ENCODE results near the gene MNAT1. TPM values are rescaled to one million over a fixed set of nuclear protein-coding genes. Genes with fewer than 3 reads are reported as not detected.
A peak's percentile ranks its signal among the peaks of the same experiment; 100 is the strongest.
"Not testable (repeated sequence)": the region's sequence is repeated elsewhere in the genome, so short reads cannot be mapped to it uniquely, and the experiment has no call there.

MNAT1 gene
- total RNA-seq, 1 donor from 2014 or later: 29.5 TPM

DNA sequence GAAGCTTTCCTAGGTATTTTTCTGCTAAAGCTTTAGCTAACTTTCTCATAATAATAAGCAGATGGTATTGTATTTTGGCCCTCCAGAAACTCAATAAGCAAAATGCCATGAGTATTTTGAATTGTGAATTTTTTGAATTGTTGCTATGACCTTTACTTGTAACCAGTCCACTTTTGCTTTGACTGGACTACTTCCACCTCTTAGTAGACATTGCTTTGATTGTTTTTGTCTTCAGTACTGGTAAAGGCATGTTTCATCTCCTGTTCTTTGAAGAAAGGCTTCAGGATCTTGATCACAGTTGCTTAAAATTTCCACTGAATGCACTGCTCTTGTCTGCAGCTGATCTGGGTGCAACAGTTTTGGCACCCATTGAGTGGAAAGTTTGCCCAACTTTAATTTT lies 144.0 kb downstream of the MNAT1 start:
- DNase-seq (ENCODE audit: low read depth in 2 of 2): no peak

DNA sequence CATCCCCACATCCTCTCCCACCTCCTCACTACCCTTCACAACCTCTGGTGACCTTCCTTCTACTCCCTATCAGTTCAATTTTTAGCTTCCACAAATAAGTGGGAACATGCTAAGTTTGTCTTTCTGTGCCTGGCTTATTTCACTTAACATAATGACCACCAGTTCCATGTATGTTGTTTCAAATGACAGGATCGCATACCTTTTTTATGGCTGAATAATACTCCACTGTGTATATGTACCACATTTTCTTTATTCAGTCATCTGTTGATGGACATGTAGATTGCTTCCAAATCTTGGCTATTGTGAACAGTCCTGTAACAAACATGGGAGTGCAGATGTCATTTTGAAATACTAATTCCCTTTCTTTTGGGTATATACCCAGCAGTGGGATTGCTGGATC lies 147.7 kb downstream of the MNAT1 start:
- DNase-seq (ENCODE audit: low read depth in 2 of 2): no peak

DNA sequence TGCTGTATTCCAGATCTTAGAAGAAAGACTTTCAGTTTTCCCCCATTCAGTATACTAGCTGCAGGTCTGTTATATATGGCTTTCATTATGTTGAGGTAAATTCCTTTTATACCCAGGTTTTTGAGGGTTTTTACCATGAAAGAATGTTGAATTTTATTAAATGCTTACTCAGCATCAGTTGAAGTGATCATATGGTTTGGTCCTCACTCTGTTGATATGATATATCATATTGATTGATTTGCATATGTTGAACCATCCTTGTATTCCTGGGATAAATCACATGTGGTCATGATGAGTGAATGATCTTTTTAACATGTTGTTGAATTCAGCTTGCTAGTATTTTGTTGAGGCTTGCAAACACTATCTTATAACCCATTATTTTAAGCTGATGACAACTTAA lies 149.6 kb downstream of the MNAT1 start:
- no peak for DNase-seq (ENCODE audit: low read depth in 2 of 2)

DNA sequence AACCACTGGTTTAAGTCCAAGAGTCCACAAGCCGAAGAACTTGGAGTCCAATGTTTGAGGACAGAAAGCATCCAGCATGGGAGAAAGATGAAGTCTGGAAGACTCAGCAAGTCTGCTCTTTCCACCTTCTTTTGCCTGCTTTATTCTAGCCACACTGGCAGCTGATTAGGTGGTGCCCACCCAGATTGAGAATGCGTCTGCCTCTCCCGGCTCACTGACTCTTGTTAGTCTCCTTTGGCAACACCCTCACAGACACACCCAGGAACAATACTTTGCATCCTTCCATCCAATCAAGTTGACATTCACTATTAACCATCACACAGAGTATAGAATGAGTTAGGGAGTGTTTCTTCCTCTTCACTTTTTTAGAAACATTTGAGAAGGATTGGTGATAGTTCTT lies 156.1 kb downstream of the MNAT1 start:
- not testable (repeated sequence) for DNase-seq (ENCODE audit: low read depth in 2 of 2)

DNA sequence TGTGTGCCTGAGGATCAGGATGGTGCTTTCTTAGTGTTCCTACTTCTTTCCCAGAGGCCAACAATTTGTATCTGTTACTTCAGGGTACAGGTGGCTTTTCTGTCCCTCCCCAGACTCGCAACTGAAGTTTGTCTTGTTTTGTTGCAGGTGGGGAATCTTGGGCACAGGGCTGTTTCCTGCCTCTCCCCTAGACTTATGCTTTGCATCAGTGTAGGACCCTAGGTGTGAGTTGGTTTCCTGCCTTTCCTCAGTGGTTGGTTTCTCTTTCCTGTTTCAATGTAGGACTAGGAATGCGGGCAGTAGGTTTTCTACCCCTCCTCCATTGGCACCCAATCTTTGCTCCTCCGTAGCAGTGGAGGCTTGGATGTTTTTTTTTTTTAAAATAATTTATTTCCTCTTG lies 159.3 kb downstream of the MNAT1 start:
- DNase-seq (ENCODE audit: low read depth in 2 of 2): no peak

DNA sequence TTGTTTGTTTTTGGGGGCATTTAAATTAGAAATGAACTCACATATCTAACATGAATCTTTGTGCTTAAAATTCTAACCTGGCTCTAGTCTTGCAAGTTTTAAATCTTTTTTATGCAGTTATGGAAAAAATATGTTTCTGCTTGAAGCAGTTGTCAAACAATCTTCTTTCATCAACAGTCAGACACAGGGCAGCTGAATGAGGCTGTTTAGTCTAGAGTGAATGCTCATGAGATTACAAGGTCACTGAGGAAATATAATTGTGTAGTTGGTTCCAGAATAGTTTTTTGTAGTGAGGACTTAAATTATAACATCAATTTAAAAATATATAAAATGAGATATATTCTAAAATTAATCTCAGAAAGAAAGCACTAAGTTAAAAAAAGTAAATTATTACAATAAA lies 169.8 kb downstream of the MNAT1 start:
- DNase-seq (ENCODE audit: low read depth in 2 of 2): no peak

DNA sequence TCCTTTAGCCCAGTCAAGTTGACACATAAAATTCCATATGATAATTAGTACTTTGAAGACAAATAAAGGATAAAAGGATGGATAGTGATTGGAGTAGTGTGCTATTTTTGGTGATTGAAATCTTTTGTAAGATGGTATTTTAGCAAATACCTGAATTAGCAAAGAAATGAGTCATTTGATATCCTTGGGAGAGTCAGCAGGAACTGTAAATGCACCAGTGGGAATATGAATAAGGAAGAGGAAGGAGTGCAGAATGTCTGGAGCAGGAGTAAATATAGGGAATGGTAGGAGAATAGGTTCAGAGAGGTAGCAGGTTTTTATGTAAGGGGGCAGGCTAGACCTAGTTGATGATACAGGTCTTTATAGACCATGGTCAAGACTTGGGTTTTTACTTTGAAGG lies 171.4 kb downstream of the MNAT1 start:
- no peak for DNase-seq (ENCODE audit: low read depth in 2 of 2)

DNA sequence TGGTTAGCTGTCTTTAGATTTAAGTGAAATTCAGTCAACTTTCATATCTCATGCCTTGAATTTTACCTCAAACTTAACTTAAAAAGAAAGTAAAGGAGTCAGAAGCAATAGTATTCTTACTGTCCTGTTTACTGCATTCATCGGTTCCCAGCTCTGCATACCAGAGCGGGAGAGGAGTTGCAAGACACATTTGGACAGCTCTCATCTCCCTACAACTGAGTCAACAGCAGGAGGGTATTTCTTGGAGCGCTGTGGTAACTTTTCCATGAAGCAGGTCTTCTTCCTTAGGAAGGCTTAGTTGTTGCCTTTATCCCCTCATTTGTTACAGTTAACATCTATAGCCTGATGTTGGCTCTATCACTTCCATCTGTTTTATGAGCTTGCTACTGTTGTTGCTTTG lies 181.2 kb downstream of the MNAT1 start:
- DNase-seq (ENCODE audit: low read depth in 2 of 2): no peak

DNA sequence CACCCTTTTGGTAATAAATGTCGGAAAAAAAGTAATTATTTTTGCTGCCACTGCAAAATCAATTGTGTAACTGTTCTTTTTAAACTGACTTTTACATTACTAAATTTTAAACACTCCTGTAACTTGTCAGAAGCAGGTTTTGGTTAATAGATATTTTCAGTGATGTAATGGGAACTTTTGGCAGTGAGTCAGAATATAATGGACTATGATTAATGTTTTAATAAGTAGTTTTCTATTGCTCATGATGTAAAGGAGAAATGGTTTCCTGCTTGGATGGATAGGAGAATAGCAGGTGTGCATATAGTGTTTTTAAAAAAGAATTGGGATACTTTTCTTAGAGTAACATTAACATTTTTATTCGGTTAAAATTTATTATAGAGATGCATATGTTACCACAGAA lies 187.5 kb downstream of the MNAT1 start:
- peak in 1 of 2 donors; percentile 46 for DNase-seq (ENCODE audit: low read depth in 2 of 2)

DNA sequence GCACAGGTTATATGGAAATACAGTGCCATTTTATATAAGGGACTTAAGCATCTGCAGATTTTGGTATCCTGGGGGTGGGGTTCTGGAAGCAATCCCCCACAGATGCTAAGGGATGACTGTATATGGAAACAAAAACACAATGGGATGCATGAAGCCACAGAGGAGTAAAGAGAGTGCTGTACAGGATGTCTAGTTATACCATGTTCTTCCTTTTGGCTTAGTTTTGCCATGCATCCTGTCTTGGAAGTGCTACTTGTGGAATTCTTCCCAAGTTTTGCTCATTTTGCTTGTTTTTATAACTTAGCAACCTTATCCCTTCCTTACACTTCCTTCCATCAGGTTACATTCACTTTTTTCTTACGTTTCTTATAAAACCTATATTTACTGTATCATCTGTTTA lies 190.7 kb downstream of the MNAT1 start:
- peak in 1 of 2 donors; percentile 83 for DNase-seq (ENCODE audit: low read depth in 2 of 2)

DNA sequence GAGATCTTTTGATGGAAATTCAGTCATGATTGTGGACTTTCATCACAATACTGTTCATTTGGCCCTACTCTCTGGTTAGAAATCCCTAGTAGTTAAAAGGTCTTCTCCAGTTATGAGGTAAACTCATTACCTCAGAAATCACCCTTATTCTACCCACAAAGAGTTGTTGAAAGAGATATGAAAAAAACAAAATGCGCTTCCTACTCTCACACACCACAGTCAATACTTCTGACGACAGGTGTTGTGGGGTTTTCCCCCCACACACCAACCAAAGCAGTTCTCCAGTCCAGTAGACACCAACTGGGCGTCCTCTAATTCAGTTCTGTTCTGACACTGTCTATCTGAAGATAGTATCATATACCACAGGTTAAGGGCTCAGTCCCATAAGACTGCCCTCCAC lies 191.4 kb downstream of the MNAT1 start:
- DNase-seq (ENCODE audit: low read depth in 2 of 2): no peak

DNA sequence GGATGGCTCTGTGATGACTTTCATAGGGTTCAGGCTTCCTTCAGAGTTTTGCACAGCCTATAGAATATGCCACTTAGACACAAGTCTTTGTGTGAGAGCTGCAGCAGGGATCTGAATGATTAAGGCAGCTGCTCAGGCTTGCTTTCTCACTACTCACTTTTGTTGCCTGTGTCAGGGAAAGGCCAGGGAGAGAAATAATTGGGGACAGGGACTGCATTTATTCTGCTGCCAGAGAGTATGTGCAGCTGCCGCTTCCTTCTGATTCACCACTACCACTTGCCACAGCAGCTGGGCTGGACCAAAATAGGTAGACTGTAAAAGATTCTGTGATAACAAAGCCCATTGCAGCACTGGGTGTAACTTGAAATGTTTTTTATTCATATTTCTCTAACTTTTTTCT lies 196.7 kb downstream of the MNAT1 start:
- no peak for DNase-seq (ENCODE audit: low read depth in 2 of 2)

DNA sequence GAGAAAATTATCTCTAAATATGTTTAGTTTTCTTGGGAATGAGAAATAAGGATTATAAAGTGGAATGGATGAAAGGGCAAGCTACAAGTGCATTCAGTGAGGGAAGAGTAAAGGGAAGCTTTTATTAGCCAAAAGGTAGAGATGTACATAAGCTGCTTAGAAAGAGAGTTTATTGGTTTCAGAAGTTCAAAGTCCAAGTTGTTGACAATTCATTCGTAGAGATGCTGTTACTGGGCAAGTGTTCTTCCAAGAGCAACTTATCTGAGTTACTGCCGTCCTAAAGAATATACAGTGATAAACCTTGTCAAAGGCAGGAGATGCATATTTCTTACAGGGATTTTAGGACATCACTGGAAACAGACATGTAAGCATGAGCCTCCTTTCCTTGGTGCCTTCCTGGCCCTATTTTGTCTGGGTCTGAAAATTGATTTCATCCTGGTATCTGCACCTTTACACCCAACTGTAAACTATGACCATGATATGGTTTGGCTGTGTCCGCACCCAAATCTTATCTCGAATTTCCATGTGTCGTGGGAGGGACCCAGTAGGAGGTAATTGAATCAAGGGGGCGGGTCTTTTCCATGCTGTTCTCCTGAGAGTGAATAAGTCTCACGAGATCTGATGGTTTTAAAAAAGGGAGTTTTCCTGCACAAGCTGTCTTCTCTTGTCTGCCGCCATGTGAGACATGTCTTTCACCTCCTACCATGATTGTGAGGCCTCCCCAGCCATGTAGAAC lies 199.5 kb downstream of the MNAT1 start:
- no peak for DNase-seq (ENCODE audit: low read depth in 2 of 2)

DNA sequence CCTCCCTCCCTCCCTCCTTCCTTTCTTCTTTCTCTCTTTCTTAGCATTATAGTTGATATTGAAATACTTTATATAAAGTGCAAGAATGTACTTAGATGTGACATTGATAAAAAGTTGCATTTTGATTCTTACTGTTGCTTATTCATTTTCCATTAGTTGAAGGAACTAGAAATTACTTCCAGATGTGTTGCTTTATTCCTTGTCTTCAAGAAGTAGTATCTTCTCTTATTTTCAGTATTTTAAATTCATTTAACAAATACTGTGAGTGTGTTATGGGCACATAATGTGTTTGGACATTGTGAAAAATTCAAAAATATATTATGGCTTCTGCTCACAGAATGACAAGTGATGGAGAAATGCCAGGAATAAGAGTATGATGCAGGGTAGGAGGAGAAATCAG lies 200.8 kb downstream of the MNAT1 start:
- no peak for DNase-seq (ENCODE audit: low read depth in 2 of 2)

DNA sequence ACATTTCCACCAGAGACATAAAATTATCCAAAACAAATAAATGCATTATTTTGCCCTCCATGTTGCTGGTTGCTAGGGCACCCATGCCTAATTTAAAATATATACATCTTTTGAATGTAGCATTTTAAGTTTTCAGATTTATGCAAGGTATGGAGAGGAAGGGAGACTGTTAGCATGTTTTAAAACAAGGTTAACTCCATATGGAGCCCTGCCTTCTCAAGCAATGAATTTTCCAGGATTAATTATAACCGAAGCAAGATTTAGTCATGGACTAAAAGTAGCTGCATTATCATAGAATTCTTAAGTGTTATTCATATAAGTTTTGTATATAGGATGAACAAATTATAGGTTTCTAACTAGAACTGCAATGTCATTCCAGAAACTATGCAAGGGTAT lies 209.1 kb downstream of the MNAT1 start:
- DNase-seq (ENCODE audit: low read depth in 2 of 2): no peak

DNA sequence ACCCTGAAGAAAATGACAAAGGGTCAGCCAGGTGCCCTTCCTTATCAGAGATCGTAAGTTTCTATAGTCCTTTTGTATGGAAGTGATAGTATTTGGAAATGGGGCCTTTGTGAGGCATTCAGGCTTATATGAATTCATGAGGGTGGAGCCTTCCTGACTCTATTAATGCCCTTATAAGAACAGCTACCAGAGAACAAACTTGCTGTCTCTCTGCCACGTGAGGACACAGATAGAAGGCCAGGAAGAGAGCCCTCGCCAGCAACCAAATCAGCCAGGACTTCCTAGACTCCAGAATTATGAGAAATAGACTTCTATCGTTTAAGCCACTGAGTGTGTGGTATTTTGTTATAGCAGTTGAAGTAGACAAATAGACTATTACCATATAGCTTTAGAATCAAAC lies 209.6 kb downstream of the MNAT1 start:
- DNase-seq (ENCODE audit: low read depth in 2 of 2): no peak

DNA sequence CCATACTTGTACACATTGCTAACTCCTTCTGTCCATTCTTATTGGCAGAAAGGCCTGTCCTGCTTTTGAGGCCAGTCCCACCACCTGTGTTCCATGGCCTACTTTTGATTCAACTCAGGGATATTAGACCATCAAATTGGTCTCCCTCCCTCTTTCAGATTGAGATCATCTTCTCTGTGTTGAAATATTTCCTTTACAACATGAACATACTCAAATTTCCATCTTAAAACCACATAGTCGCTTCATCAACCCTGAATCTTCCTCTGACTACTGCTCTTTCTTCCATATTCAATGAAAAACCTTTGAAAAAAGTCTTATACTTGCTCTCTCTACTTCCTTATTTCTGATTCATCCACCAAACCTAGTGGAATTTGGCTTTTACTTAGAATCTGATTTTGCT lies 211.4 kb downstream of the MNAT1 start:
- DNase-seq (ENCODE audit: low read depth in 2 of 2): no peak

DNA sequence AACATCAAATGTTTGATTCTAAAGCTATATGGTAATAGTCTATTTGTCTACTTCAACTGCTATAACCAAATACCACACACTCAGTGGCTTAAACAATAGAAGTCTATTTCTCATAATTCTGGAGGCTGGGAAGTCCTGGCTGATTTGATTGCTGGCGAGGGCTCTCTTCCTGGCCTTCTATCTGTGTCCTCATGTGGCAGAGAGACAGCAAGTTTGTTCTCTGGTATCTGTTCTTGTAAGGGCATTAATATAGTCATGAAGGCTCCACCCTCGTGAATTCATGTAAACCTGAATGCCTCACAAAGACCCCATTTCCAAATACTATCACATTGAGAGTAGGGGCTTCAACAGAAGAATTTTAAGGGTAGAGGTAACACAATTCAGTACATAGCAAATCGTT lies 212.2 kb downstream of the MNAT1 start:
- no peak for DNase-seq (ENCODE audit: low read depth in 2 of 2)

DNA sequence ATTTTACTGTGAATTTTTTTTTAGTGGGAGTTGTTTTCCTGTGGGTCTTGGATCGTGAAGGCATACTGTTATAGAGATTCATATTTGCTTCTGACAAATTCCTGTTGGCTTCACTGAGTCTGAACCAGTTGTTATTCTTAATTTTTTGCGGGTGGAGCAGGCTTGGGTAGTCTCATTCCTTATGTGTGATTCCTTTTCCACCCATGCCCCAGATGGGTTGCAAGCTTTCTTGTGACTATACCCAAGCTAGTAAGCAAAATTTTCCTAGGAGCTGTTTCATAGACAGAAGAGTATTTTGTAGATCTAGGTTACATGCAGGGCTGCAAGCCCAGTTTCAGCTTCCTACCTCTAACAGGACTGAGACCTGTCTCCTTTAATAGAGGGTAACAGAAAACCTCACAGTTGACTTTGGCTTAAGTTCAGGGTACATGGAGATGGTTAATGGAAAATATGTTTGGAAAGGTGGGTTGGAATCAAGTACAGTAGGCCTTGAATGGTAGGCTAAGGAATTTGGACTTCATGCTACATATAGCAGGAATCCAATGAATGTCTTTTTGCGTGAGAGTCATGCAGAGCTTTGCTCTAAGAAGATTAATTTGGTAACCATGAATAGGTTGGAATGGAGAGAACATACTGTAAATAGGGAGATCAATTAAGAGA lies 217.3 kb downstream of the MNAT1 start:
- DNase-seq (ENCODE audit: low read depth in 2 of 2): no peak

DNA sequence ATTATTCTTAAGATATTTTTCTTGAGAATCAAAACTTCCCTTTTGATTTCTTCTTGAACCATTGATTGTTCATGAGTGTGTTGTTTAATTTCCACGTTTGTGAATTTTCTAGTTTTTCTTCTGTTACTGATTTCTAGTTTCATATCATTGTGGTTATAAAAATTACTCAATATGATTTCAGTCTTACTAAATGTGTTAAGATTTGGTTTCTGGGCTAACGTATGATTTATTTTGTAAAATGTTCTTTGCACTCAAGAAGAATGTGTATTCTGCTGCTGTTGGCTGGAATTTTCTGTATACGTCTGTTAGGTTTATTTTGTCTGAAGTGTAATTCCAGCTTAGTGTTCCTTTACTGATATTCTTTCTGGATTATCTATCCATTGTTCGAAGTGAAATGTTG lies 221.6 kb downstream of the MNAT1 start:
- DNase-seq (ENCODE audit: low read depth in 2 of 2): no peak

DNA sequence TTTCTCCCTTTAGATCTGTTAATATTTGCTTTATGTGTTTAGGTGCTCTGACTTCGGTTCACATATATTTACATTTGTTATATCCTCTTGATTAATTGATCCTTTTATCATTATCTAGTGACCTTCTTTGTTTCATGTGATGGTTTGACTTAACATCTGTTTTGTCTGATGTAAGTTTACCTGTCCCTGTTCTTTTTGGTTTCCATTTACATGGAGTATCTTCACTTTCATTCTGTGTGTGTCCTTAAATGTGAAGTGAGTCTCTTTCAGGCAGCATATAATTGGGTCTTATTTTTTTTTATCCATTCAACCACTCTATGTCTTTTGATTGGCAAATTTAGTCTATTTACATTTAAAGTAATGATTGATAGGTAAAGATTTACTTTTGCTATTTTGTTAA lies 222.1 kb downstream of the MNAT1 start:
- no peak for DNase-seq (ENCODE audit: low read depth in 2 of 2)

DNA sequence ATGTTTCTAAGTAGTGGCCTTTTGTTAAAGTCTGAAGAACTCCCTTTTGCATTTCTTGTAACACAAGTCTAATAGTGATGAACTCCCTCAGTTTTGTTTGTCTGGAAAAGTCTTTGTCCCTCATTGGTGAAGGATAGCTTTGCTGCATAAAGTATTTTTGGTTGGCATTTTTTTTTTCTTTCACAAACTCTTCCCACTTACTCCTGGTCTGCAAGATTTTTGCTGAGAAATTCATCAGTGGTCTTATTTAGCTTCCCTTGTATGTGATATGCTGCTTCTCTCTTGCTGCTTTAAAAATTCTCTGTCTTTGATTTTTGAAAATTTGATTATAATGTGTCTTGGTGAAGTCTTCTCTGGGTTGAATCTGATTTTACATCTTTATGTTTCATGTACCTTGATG lies 223.6 kb downstream of the MNAT1 start:
- DNase-seq (ENCODE audit: low read depth in 2 of 2): no peak

DNA sequence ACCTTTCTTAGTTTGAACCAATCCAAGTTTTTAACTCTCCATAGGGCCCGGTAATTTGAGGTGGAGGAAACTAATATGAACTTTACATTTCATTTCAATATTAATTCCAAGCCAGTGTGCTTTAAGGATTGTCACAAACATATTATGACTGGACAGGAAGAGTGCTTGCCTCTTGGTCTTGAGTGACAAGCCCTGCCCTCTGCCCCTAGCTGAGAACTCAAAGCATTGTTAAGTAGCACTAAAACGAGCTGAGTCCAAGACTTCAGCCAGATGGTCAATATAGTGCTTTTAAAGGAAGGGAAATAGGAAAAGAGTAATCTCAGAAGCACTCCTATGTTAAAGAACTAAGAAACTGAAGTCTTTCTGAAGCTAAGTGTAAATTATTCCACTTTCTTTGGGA lies 229.2 kb downstream of the MNAT1 start:
- DNase-seq (ENCODE audit: low read depth in 2 of 2): peak in 1 of 2 donors; percentile 86

DNA sequence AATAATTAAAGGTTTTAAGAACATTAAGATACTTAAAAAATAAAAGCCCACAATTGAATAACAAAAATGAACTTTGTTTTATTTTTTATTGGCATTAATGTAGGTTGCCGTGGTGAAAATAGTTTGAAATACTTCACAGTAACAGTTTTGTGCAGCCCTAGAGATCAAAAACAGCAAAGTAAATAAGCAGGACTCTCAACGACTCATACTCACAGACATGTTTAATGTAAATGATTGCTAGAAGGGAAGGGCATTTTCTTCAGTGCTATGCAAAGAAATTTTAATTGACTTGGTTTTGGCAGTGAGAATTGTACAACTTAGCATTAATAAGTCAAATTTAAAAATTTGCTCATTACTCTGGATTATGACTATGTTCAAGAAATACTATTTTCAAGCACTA lies 230.3 kb downstream of the MNAT1 start:
- DNase-seq (ENCODE audit: low read depth in 2 of 2): peak in 1 of 2 donors; percentile 22
